MG63 (cell line): ENCODE measurements around the gene SLC25A13. TPM values are rescaled to one million over a fixed set of nuclear protein-coding genes. Genes with fewer than 3 reads are reported as not detected.

Experiments used
- DNase-seq: peaks from one replicate; pipeline ENCODE4 v3.0.0-alpha.2; 2020
- H3K27me3 ChIP-seq: fragments of 250-450 bp; sonication (Bioruptor Pico); 2 replicates; pipeline ENCODE4 v1.5.1; 2020; ENCODE audit warnings: mild to moderate bottlenecking, moderate library complexity
- H3K36me3 ChIP-seq: fragments of 250-450 bp; sonication (Bioruptor Pico); 2 replicates; pipeline ENCODE4 v1.5.1; 2020; ENCODE audit warnings: mild to moderate bottlenecking, moderate library complexity
- H3K4me3 ChIP-seq: fragments of 250-450 bp; sonication (Bioruptor Pico); 2 replicates; pipeline ENCODE4 v1.5.1; 2020; ENCODE audit warnings: mild to moderate bottlenecking, moderate library complexity
- H3K9me3 ChIP-seq: fragments of 250-450 bp; sonication (Bioruptor Pico); 2 replicates; pipeline ENCODE4 v1.5.1; 2020; ENCODE audit warnings: mild to moderate bottlenecking, moderate library complexity
- total RNA-seq: library from RNA; depleted of rRNA; stranded (reverse); fragments of >200 nt; shearing (Covaris generic); gene quantifications from 2 replicates; pipeline ENCODE4 v1.2.3, GENCODE V29; 2014; ENCODE audit warnings: low replicate concordance

SLC25A13 gene
- total RNA-seq, 1 experiment from 2014 or later: 12.4 TPM

- Histone ChIP-seq H3K36me3 (no peaks in the 10 kb centered on the region), H3K27me3 (no peaks in the 10 kb centered on the region), H3K9me3 (no peaks in the 10 kb centered on the region), H3K4me3 (no peak overlapping the region)
- no peak for DNase-seq
Observed at GRCh38 chr7:96238474-96238873, 83.4 kb downstream of the SLC25A13 start.

- H3K27me3 ChIP-seq: no peaks in the 10 kb centered on the region
- H3K36me3 ChIP-seq: no peaks in the 10 kb centered on the region
- no peak for DNase-seq
- H3K9me3 ChIP-seq: no peaks in the 10 kb centered on the region
- H3K4me3 ChIP-seq: no peak overlapping the region
Observed at GRCh38 chr7:96237040-96237439, 84.9 kb downstream of the SLC25A13 start.

- DNase-seq: peak; percentile 67
- Histone ChIP-seq H3K9me3 (no peaks in the 10 kb centered on the region), H3K4me3 (no peak overlapping the region), H3K36me3 (no peaks in the 10 kb centered on the region), H3K27me3 (no peaks in the 10 kb centered on the region)
Observed at GRCh38 chr7:96236198-96237039, 85.5 kb downstream of the SLC25A13 start.

GRCh38 chr7:96235281-96235680 lies 86.6 kb downstream of the SLC25A13 start:
- Histone ChIP-seq H3K36me3 (no peaks in the 10 kb centered on the region), H3K9me3 (no peaks in the 10 kb centered on the region), H3K27me3 (no peaks in the 10 kb centered on the region), H3K4me3 (no peak overlapping the region)
- DNase-seq: no peak

- no peaks in the 10 kb centered on the region for H3K9me3 ChIP-seq
- no peaks in the 10 kb centered on the region; the same call in 1 of the 2 replicates for H3K36me3 ChIP-seq
- no peaks in the 10 kb centered on the region for H3K27me3 ChIP-seq
- no peak overlapping the region for H3K4me3 ChIP-seq
- no peak for DNase-seq
Observed at GRCh38 chr7:96233528-96234154, 88.3 kb downstream of the SLC25A13 start.

GRCh38 chr7:96233084-96233483 lies 88.8 kb downstream of the SLC25A13 start:
- H3K4me3 ChIP-seq: no peak overlapping the region
- no peaks in the 10 kb centered on the region for H3K27me3 ChIP-seq
- DNase-seq: no peak
- no peaks in the 10 kb centered on the region; the same call in 1 of the 2 replicates for H3K36me3 ChIP-seq
- H3K9me3 ChIP-seq: no peaks in the 10 kb centered on the region

- no peaks in the 10 kb centered on the region; the same call in 1 of the 2 replicates for H3K36me3 ChIP-seq
- no peak overlapping the region for H3K4me3 ChIP-seq
- no peaks in the 10 kb centered on the region for H3K27me3 ChIP-seq
- DNase-seq: no peak
- H3K9me3 ChIP-seq: no peaks in the 10 kb centered on the region
Observed at GRCh38 chr7:96228760-96229159, 93.1 kb downstream of the SLC25A13 start.

- H3K4me3 ChIP-seq: no peak overlapping the region
- H3K36me3 ChIP-seq: no peaks in the 10 kb centered on the region; the same call in 1 of the 2 replicates
- H3K9me3 ChIP-seq: no peaks in the 10 kb centered on the region
- no peaks in the 10 kb centered on the region for H3K27me3 ChIP-seq
- DNase-seq: no peak
Observed at GRCh38 chr7:96225251-96225650, 96.6 kb downstream of the SLC25A13 start.

GRCh38 chr7:96224685-96225084 lies 97.2 kb downstream of the SLC25A13 start:
- DNase-seq: no peak
- Histone ChIP-seq H3K4me3 (no peak overlapping the region), H3K9me3 (no peaks in the 10 kb centered on the region), H3K36me3 (no peaks in the 10 kb centered on the region; the same call in 1 of the 2 replicates), H3K27me3 (no peaks in the 10 kb centered on the region)

- no peak for DNase-seq
- no peak overlapping the region for H3K4me3 ChIP-seq
- no peaks in the 10 kb centered on the region for H3K9me3 ChIP-seq
- no peaks in the 10 kb centered on the region for H3K36me3 ChIP-seq
- no peaks in the 10 kb centered on the region for H3K27me3 ChIP-seq
Observed at GRCh38 chr7:96224073-96224472, 97.8 kb downstream of the SLC25A13 start.

GRCh38 chr7:96221888-96222287 lies 100.0 kb downstream of the SLC25A13 start:
- no peak overlapping the region for H3K4me3 ChIP-seq
- H3K9me3 ChIP-seq: no peaks in the 10 kb centered on the region
- no peaks in the 10 kb centered on the region for H3K36me3 ChIP-seq
- no peaks in the 10 kb centered on the region for H3K27me3 ChIP-seq
- DNase-seq: no peak

- H3K4me3 ChIP-seq: no peak overlapping the region
- peak; percentile 34 for DNase-seq
- no peaks in the 10 kb centered on the region for H3K36me3 ChIP-seq
- no peaks in the 10 kb centered on the region for H3K9me3 ChIP-seq
- H3K27me3 ChIP-seq: no peaks in the 10 kb centered on the region
Observed at GRCh38 chr7:96219378-96220130, 102.3 kb downstream of the SLC25A13 start.

- no peaks in the 10 kb centered on the region for H3K9me3 ChIP-seq
- H3K4me3 ChIP-seq: no peak overlapping the region
- DNase-seq: no peak
- H3K36me3 ChIP-seq: no peaks in the 10 kb centered on the region
- no peaks in the 10 kb centered on the region for H3K27me3 ChIP-seq
Observed at GRCh38 chr7:96218664-96219243, 103.1 kb downstream of the SLC25A13 start.

- Histone ChIP-seq H3K27me3 (no peaks in the 10 kb centered on the region), H3K4me3 (no peak overlapping the region), H3K36me3 (no peaks in the 10 kb centered on the region), H3K9me3 (no peaks in the 10 kb centered on the region)
- DNase-seq: no peak
Observed at GRCh38 chr7:96217147-96217546, 104.8 kb downstream of the SLC25A13 start.

GRCh38 chr7:96216373-96216772 lies 105.5 kb downstream of the SLC25A13 start:
- no peak overlapping the region for H3K4me3 ChIP-seq
- H3K36me3 ChIP-seq: no peaks in the 10 kb centered on the region
- no peak for DNase-seq
- H3K27me3 ChIP-seq: no peaks in the 10 kb centered on the region
- H3K9me3 ChIP-seq: no peaks in the 10 kb centered on the region

- Histone ChIP-seq H3K36me3 (no peaks in the 10 kb centered on the region), H3K27me3 (no peaks in the 10 kb centered on the region), H3K9me3 (no peaks in the 10 kb centered on the region), H3K4me3 (no peak overlapping the region)
- DNase-seq: no peak
Observed at GRCh38 chr7:96212474-96212873, 109.4 kb downstream of the SLC25A13 start.

GRCh38 chr7:96211954-96212353 lies 109.9 kb downstream of the SLC25A13 start:
- DNase-seq: no peak
- Histone ChIP-seq H3K9me3 (no peaks in the 10 kb centered on the region), H3K4me3 (no peak overlapping the region), H3K36me3 (no peaks in the 10 kb centered on the region), H3K27me3 (no peaks in the 10 kb centered on the region)
